ENCODE measurements around the gene NLGN3. TPM values are rescaled to one million over a fixed set of nuclear protein-coding genes. Genes with fewer than 3 reads are reported as not detected.

The NLGN3 gene
- total RNA-seq, 4 donors from 2014 or later, result 1.7 to 3.1 (median 2.8) TPM

DNA sequence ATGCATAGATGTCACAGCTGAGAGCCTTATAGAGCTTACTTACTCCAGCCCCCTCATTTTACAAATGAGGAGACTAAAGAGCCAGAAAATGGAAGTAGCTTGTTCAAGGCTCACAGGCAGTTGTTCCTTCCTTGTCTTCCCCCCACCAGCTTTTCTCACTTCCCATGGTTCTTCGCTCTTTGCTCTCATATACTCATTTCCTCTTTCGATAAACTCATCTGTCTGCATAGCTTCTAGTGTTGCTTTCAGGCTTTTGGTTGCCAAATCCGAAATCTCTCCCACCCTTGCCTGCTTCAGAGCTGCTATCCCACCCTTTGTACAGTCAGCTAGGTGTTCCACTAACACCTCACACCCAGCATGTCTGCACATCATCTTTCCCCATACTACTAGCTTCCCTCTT is 53.4 kb downstream of the NLGN3 start:
- H3K36me3 ChIP-seq, result no peaks in the 10 kb centered on the region
- H3K4me1 ChIP-seq, result no peaks in the 10 kb centered on the region
- TF ChIP-seq EP300 (IDR thresholded peaks at IDR 0.05) (no peak), POLR2AphosphoS5 (IDR thresholded peaks at IDR 0.05) (no peak), POLR2A (IDR thresholded peaks at IDR 0.05) (no peak)
- TF ChIP-seq, protein P1, sequence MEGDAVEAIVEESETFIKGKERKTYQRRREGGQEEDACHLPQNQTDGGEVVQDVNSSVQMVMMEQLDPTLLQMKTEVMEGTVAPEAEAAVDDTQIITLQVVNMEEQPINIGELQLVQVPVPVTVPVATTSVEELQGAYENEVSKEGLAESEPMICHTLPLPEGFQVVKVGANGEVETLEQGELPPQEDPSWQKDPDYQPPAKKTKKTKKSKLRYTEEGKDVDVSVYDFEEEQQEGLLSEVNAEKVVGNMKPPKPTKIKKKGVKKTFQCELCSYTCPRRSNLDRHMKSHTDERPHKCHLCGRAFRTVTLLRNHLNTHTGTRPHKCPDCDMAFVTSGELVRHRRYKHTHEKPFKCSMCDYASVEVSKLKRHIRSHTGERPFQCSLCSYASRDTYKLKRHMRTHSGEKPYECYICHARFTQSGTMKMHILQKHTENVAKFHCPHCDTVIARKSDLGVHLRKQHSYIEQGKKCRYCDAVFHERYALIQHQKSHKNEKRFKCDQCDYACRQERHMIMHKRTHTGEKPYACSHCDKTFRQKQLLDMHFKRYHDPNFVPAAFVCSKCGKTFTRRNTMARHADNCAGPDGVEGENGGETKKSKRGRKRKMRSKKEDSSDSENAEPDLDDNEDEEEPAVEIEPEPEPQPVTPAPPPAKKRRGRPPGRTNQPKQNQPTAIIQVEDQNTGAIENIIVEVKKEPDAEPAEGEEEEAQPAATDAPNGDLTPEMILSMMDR (IDR thresholded peaks at IDR 0.05), result no peak
- 53 to 71% methylated on average over 1 to 3 of the region's 3 CpGs for WGBS, 2 donors (ENCODE audit: low coverage in 1 of 2)
- no peaks in the 10 kb centered on the region for H3K27me3 ChIP-seq
- ATAC-seq, result no peak
- no peaks in the 10 kb centered on the region for H3K9me3 ChIP-seq
- H3K4me3 ChIP-seq, result peak overlapping the region in 1 of 2 donors; percentile 18
- no peak overlapping the region for H3K27ac ChIP-seq

- H3K36me3 ChIP-seq, result no peaks in the 10 kb centered on the region
- H3K27me3 ChIP-seq, result no peaks in the 10 kb centered on the region
- no peak for TF ChIP-seq EP300 (IDR thresholded peaks at IDR 0.05)
- TF ChIP-seq, protein P1 (IDR thresholded peaks at IDR 0.05), result no peak
- TF ChIP-seq POLR2AphosphoS5 (IDR thresholded peaks at IDR 0.05), result no peak
- no peak for TF ChIP-seq POLR2A (IDR thresholded peaks at IDR 0.05)
- ATAC-seq, result no peak
- no peak overlapping the region for H3K27ac ChIP-seq
- 72 to 78% methylated on average over 3 to 5 of the region's 7 CpGs for WGBS, 2 donors (ENCODE audit: low coverage in 1 of 2)
- H3K4me3 ChIP-seq, result no peak overlapping the region
- no peaks in the 10 kb centered on the region for H3K9me3 ChIP-seq
- no peaks in the 10 kb centered on the region for H3K4me1 ChIP-seq
Measured at GRCh38 chrX:71199252-71200008, 54.8 kb downstream of the NLGN3 start.

DNA sequence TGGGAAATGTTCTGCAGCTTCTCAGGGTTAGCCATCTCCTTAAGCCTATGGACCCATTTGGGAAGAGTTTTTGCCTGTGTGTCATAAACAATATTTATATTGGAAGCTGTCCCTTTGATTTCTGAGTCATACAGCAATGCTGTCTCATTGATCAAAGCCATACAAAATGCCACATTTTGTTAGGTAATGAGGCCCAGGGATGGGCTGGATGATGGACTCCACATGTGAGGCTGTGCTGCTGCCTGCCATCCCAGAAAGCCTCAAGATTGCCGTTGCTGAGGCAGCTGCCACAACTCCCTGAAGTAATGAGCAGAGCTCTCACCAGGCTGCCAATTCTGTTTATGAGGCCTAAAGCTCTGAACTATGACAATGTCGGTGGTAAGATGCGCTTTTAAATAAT is 66.2 kb downstream of the NLGN3 start:
- Histone ChIP-seq H3K27ac (no peak overlapping the region), H3K4me3 (no peak overlapping the region), H3K36me3 (no peaks in the 10 kb centered on the region), H3K27me3 (no peaks in the 10 kb centered on the region), H3K9me3 (no peaks in the 10 kb centered on the region), H3K4me1 (no peaks in the 10 kb centered on the region)
- TF ChIP-seq, protein P1 (IDR thresholded peaks at IDR 0.05), result no peak
- WGBS, 2 donors (ENCODE audit: low coverage in 1 of 2), result 60 to 64% methylated on average over 1 to 3 of the region's 3 CpGs
- ATAC-seq, result no peak

- TF ChIP-seq POLR2AphosphoS5 (IDR thresholded peaks at IDR 0.05) (no peak), POLR2A (IDR thresholded peaks at IDR 0.05) (no peak), EP300 (IDR thresholded peaks at IDR 0.05) (no peak)
- TF ChIP-seq, protein P1 (IDR thresholded peaks at IDR 0.05), result no peak
- 49 to 51% methylated on average over 4 to 5 of the region's 5 CpGs for WGBS, 2 donors (ENCODE audit: low coverage in 1 of 2)
- Histone ChIP-seq H3K9me3 (no peaks in the 10 kb centered on the region), H3K4me3 (no peak overlapping the region), H3K27me3 (no peaks in the 10 kb centered on the region), H3K4me1 (no peaks in the 10 kb centered on the region), H3K27ac (no peak overlapping the region), H3K36me3 (no peaks in the 10 kb centered on the region)
- ATAC-seq, result no peak
Measured at GRCh38 chrX:71212536-71212935, 67.9 kb downstream of the NLGN3 start.

DNA sequence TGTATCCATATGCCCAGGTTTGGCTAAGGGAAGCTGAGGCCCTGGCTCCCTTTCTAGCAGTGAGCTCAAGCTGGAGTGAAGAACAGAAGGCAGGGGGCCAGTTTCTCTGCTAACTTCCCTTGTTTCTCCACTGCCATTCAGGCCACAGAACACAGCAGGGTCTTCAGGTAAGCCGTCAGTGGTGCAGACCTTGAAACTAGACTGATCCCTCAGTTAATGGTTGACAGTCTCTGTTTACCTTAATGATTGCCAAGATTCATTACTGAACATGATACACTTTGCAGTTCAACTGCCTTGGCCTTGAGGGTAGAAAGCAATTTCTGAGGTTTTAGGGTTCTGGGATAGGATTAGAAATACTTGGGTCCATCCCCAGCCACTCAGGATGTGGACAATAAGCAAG is 69.5 kb downstream of the NLGN3 start:
- Histone ChIP-seq H3K36me3 (no peaks in the 10 kb centered on the region), H3K27ac (no peak overlapping the region), H3K4me1 (no peaks in the 10 kb centered on the region), H3K4me3 (no peak overlapping the region), H3K27me3 (no peaks in the 10 kb centered on the region), H3K9me3 (no peaks in the 10 kb centered on the region)
- ATAC-seq, result no peak
- TF ChIP-seq EP300 (IDR thresholded peaks at IDR 0.05) (no peak), POLR2AphosphoS5 (IDR thresholded peaks at IDR 0.05) (no peak), POLR2A (IDR thresholded peaks at IDR 0.05) (no peak)
- TF ChIP-seq, protein P1 (IDR thresholded peaks at IDR 0.05), result no peak
- no CpG with 5 or more reads among the region's 1 CpG for WGBS, 2 donors (ENCODE audit: low coverage in 1 of 2)
